Activated CD8-positive, alpha-beta T cell treated with anti-CD3 and anti-CD28 coated beads, Interleukin-2, amount 10 ng/mL, durations not matched to agents 7 days and 5 days (primary cell): ENCODE measurements around the gene PDZD8. TPM values are rescaled to one million over a fixed set of nuclear protein-coding genes. Genes with fewer than 3 reads are reported as not detected.

Experiments used
- ATAC-seq: fragments of 150-1000 bp; cut with Tn5 transposase; one replicate; pipeline ENCODE4 v1.10.0; 2021; ENCODE audit warnings: moderate library complexity
- CTCF ChIA-PET: fragments of 350-600 bp; sonication (Branson Sonifier 250); formaldehyde crosslinking; loops from one replicate; lab custom pipeline; 2021; ENCODE audit warnings: antibody characterized with exemption; lab: Charles Lee
- POLR2A ChIA-PET: fragments of 350-600 bp; sonication (Branson Sonifier 250); formaldehyde crosslinking; loops from one replicate; lab custom pipeline; 2021; ENCODE audit warnings: antibody characterized with exemption; lab: Charles Lee
- DNase-seq: peaks from one replicate; pipeline ENCODE4 v3.0.0-alpha.2; 2020
- H3K27ac Mint-ChIP-seq: one replicate; pipeline ENCODE4 v1.8.0; 2021; ENCODE audit warnings: mild to moderate bottlenecking, mixed read lengths
- H3K27me3 Mint-ChIP-seq: one replicate; pipeline ENCODE4 v1.8.0; 2021; ENCODE audit warnings: low read depth, mixed read lengths
- H3K36me3 Mint-ChIP-seq: one replicate; pipeline ENCODE4 v1.8.0; 2021; ENCODE audit warnings: low read depth, mixed read lengths
- H3K4me1 Mint-ChIP-seq: one replicate; pipeline ENCODE4 v1.8.0; 2021; ENCODE audit warnings: low read depth, mixed read lengths
- H3K4me3 Mint-ChIP-seq: one replicate; pipeline ENCODE4 v1.8.0; 2021; ENCODE audit warnings: mild to moderate bottlenecking, mixed read lengths
- H3K9me3 Mint-ChIP-seq: one replicate; pipeline ENCODE4 v1.8.0; 2022; ENCODE audit warnings: mixed read lengths; ENCODE audit not compliant: insufficient read depth
- total RNA-seq, 2 experiments: library from RNA; stranded (reverse); gene quantifications; one replicate each; pipeline ENCODE4 v1.2.3, GENCODE V29; 2021

The PDZD8 gene
- total RNA-seq, 2 experiments from 2014 or later = 11.2 to 12.5 TPM

GRCh38 chr10:117261501-117261900 is 113.7 kb downstream of the PDZD8 start:
- CTCF ChIA-PET = interaction anchor here (2.3 kb wide), 1 partner anchor 45 kb away, joined by 7 read pairs; no protein-coding TSS in a partner anchor
- no peak for DNase-seq
- Mint-ChIP-seq H3K4me1 (peaks cover 5% of the 10 kb centered on the region), H3K4me3 (no peak overlapping the region), H3K36me3 (no peaks in the 10 kb centered on the region), H3K9me3 (no peaks in the 10 kb centered on the region), H3K27me3 (peaks cover 15% of the 10 kb centered on the region), H3K27ac (no peak overlapping the region)
- ATAC-seq = no peak
- POLR2A ChIA-PET = no interaction called here

GRCh38 chr10:117260084-117260483 is 115.2 kb downstream of the PDZD8 start:
- peaks cover 5% of the 10 kb centered on the region for H3K4me1 Mint-ChIP-seq
- no peaks in the 10 kb centered on the region for H3K36me3 Mint-ChIP-seq
- H3K4me3 Mint-ChIP-seq = no peak overlapping the region
- ATAC-seq (no peak), DNase-seq (no peak)
- peaks cover 15% of the 10 kb centered on the region for H3K27me3 Mint-ChIP-seq
- ChIA-PET CTCF (no interaction called here), POLR2A (no interaction called here)
- H3K9me3 Mint-ChIP-seq = no peaks in the 10 kb centered on the region
- H3K27ac Mint-ChIP-seq = no peak overlapping the region

GRCh38 chr10:117259279-117259678 is 116.0 kb downstream of the PDZD8 start:
- H3K9me3 Mint-ChIP-seq = no peaks in the 10 kb centered on the region
- H3K27ac Mint-ChIP-seq = no peak overlapping the region

GRCh38 chr10:117257721-117258120 is 117.5 kb downstream of the PDZD8 start:
- Mint-ChIP-seq H3K27me3 (peaks cover 15% of the 10 kb centered on the region), H3K36me3 (no peaks in the 10 kb centered on the region), H3K4me3 (no peak overlapping the region), H3K9me3 (no peaks in the 10 kb centered on the region), H3K4me1 (peaks cover 5% of the 10 kb centered on the region), H3K27ac (no peak overlapping the region)
- no peak for DNase-seq
- no peak for ATAC-seq
- ChIA-PET CTCF (no interaction called here), POLR2A (interaction anchor here (0.6 kb wide), 1 partner anchor 1064 kb away, joined by 4 read pairs; no protein-coding TSS in a partner anchor)

More at GRCh38 chr10:117259279-117259678, 116.0 kb downstream of the PDZD8 start:
- Mint-ChIP-seq H3K27me3 (peaks cover 15% of the 10 kb centered on the region), H3K4me1 (peaks cover 5% of the 10 kb centered on the region), H3K36me3 (no peaks in the 10 kb centered on the region), H3K4me3 (no peak overlapping the region)
- no peak for ATAC-seq
- no peak for DNase-seq
- CTCF ChIA-PET = no interaction called here
- POLR2A ChIA-PET = no interaction called here

- CTCF ChIA-PET = no interaction called here
Measured at GRCh38 chr10:117256910-117257309, 118.3 kb downstream of the PDZD8 start.

GRCh38 chr10:117255835-117256460 is 119.3 kb downstream of the PDZD8 start:
- POLR2A ChIA-PET = no interaction called here
- ATAC-seq (no peak), DNase-seq (no peak)
- peaks cover 5% of the 10 kb centered on the region for H3K4me1 Mint-ChIP-seq
- no peaks in the 10 kb centered on the region for H3K9me3 Mint-ChIP-seq
- H3K36me3 Mint-ChIP-seq = no peaks in the 10 kb centered on the region
- H3K27ac Mint-ChIP-seq = no peak overlapping the region
- CTCF ChIA-PET = no interaction called here
- no peak overlapping the region for H3K4me3 Mint-ChIP-seq
- H3K27me3 Mint-ChIP-seq = peaks cover 14% of the 10 kb centered on the region

More at GRCh38 chr10:117256910-117257309, 118.3 kb downstream of the PDZD8 start:
- DNase-seq = no peak
- Mint-ChIP-seq H3K36me3 (no peaks in the 10 kb centered on the region), H3K4me3 (no peak overlapping the region), H3K27me3 (peaks cover 15% of the 10 kb centered on the region), H3K9me3 (no peaks in the 10 kb centered on the region), H3K4me1 (peaks cover 5% of the 10 kb centered on the region), H3K27ac (no peak overlapping the region)
- no peak for ATAC-seq
- POLR2A ChIA-PET = no interaction called here

GRCh38 chr10:117254774-117255735 is 120.2 kb downstream of the PDZD8 start:
- ATAC-seq = no peak
- no peak for DNase-seq
- ChIA-PET CTCF (no interaction called here), POLR2A (no interaction called here)
- Mint-ChIP-seq H3K27me3 (peaks cover 13% of the 10 kb centered on the region), H3K4me3 (no peak overlapping the region), H3K4me1 (peaks cover 5% of the 10 kb centered on the region), H3K36me3 (no peaks in the 10 kb centered on the region), H3K9me3 (no peaks in the 10 kb centered on the region), H3K27ac (no peak overlapping the region)

- H3K27ac Mint-ChIP-seq = no peak overlapping the region
- H3K4me1 Mint-ChIP-seq = peaks cover 6% of the 10 kb centered on the region
- H3K4me3 Mint-ChIP-seq = no peak overlapping the region
- ChIA-PET CTCF (no interaction called here), POLR2A (no interaction called here)
- H3K27me3 Mint-ChIP-seq = peaks cover 12% of the 10 kb centered on the region
- no peaks in the 10 kb centered on the region for H3K36me3 Mint-ChIP-seq
- ATAC-seq = no peak
- no peaks in the 10 kb centered on the region for H3K9me3 Mint-ChIP-seq
- no peak for DNase-seq
Measured at GRCh38 chr10:117254338-117254737, 120.9 kb downstream of the PDZD8 start.

GRCh38 chr10:117253908-117254307 is 121.3 kb downstream of the PDZD8 start:
- peaks cover 11% of the 10 kb centered on the region for H3K27me3 Mint-ChIP-seq
- ATAC-seq (no peak), DNase-seq (no peak)
- ChIA-PET POLR2A (no interaction called here), CTCF (no interaction called here)
- H3K36me3 Mint-ChIP-seq = no peaks in the 10 kb centered on the region
- no peak overlapping the region for H3K4me3 Mint-ChIP-seq
- H3K4me1 Mint-ChIP-seq = peaks cover 6% of the 10 kb centered on the region
- H3K9me3 Mint-ChIP-seq = no peaks in the 10 kb centered on the region
- no peak overlapping the region for H3K27ac Mint-ChIP-seq

GRCh38 chr10:117250411-117250810 is 124.8 kb downstream of the PDZD8 start:
- ChIA-PET POLR2A (no interaction called here), CTCF (interaction anchor here (3.9 kb wide), 1 partner anchor 33 kb away, joined by 21 read pairs; no protein-coding TSS in a partner anchor)
- Mint-ChIP-seq H3K27ac (no peak overlapping the region), H3K4me1 (peaks cover 13% of the 10 kb centered on the region), H3K9me3 (no peaks in the 10 kb centered on the region), H3K4me3 (no peak overlapping the region), H3K36me3 (no peaks in the 10 kb centered on the region), H3K27me3 (peaks cover 25% of the 10 kb centered on the region)
- ATAC-seq (no peak), DNase-seq (no peak)

GRCh38 chr10:117249493-117250093 is 125.6 kb downstream of the PDZD8 start:
- CTCF ChIA-PET = interaction anchor here (3.9 kb wide), 1 partner anchor 32 kb away, joined by 21 read pairs; no protein-coding TSS in a partner anchor
- POLR2A ChIA-PET = no interaction called here
- Mint-ChIP-seq H3K9me3 (no peaks in the 10 kb centered on the region), H3K4me1 (peaks cover 13% of the 10 kb centered on the region), H3K27me3 (peaks cover 28% of the 10 kb centered on the region), H3K36me3 (no peaks in the 10 kb centered on the region), H3K4me3 (no peak overlapping the region), H3K27ac (no peak overlapping the region)
- DNase-seq (no peak), ATAC-seq (no peak)
